Neural progenitor cell (in vitro differentiated cells): ENCODE results near the gene GPATCH4. TPM values are rescaled to one million over a fixed set of nuclear protein-coding genes. Genes with fewer than 3 reads are reported as not detected.

Experiments used
- DNase-seq: peaks from one replicate; pipeline ENCODE4 v3.0.0-alpha.2; 2016; ENCODE audit warnings: low spot score
- H2AFZ ChIP-seq: fragments of 200-600 bp; sonication (generic); replicated peaks from 2 replicates; pipeline ENCODE4 v1.6.1; 2016; ENCODE audit warnings: antibody characterized with exemption
- H3F3A ChIP-seq: fragments of 200-600 bp; sonication (generic); 2 replicates; pipeline ENCODE4 v1.6.1; 2016; ENCODE audit warnings: antibody characterized with exemption, low read depth
- H3K27ac ChIP-seq: fragments of 200-600 bp; sonication (generic); 2 replicates; pipeline ENCODE4 v1.5.1; 2016; ENCODE audit warnings: mild to moderate bottlenecking
- H3K27me3 ChIP-seq: fragments of 200-600 bp; sonication (generic); 2 replicates; pipeline ENCODE4 v1.6.1; 2016; ENCODE audit warnings: mild to moderate bottlenecking, moderate library complexity
- H3K36me3 ChIP-seq: fragments of 200-600 bp; sonication (generic); 2 replicates; pipeline ENCODE4 v1.5.1; 2016
- H3K4me1 ChIP-seq: fragments of 200-600 bp; sonication (generic); 2 replicates; pipeline ENCODE4 v1.6.1; 2016; ENCODE audit warnings: mixed run types
- H3K4me2 ChIP-seq: fragments of 200-600 bp; sonication (generic); 2 replicates; pipeline ENCODE4 v1.6.1; 2016
- H3K4me3 ChIP-seq: fragments of 200-600 bp; sonication (generic); 2 replicates; pipeline ENCODE4 v1.5.1; 2016
- H3K79me2 ChIP-seq: fragments of 200-600 bp; sonication (generic); 2 replicates; pipeline ENCODE4 v1.6.1; 2016; ENCODE audit warnings: low read depth
- H3K9ac ChIP-seq: fragments of 200-600 bp; sonication (generic); 2 replicates; pipeline ENCODE4 v1.6.1; 2016
- H3K9me3 ChIP-seq: fragments of 200-600 bp; sonication (generic); 2 replicates; pipeline ENCODE4 v1.5.1; 2016; ENCODE audit warnings: low read depth
- H4K20me1 ChIP-seq: fragments of 200-600 bp; sonication (generic); 2 replicates; pipeline ENCODE4 v1.6.1; 2016; ENCODE audit warnings: low read depth
- H3K27ac Mint-ChIP-seq: 3 replicates; pipeline ENCODE4 v1.8.0; 2021; ENCODE audit warnings: mixed read lengths
- H3K27me3 Mint-ChIP-seq: 2 replicates; pipeline ENCODE4 v1.8.0; 2022; ENCODE audit warnings: low read depth, mild to moderate bottlenecking, inconsistent platforms, moderate library complexity, mixed read lengths; ENCODE audit not compliant: insufficient read depth
- H3K36me3 Mint-ChIP-seq: 3 replicates; pipeline ENCODE4 v1.8.0; 2021; ENCODE audit warnings: mixed read lengths
- H3K4me1 Mint-ChIP-seq: 3 replicates; pipeline ENCODE4 v1.8.0; 2021; ENCODE audit warnings: mixed read lengths
- H3K4me3 Mint-ChIP-seq: 3 replicates; pipeline ENCODE4 v1.8.0; 2021; ENCODE audit warnings: mild to moderate bottlenecking, moderate library complexity, mixed read lengths
- H3K9me3 Mint-ChIP-seq: 3 replicates; pipeline ENCODE4 v1.8.0; 2020; ENCODE audit warnings: mixed read lengths
- EZH2 ChIP-seq: fragments of 200-600 bp; sonication (generic); IDR thresholded peaks from 2 replicates; pipeline ENCODE4 v1.6.1; 2017; ENCODE audit warnings: antibody characterized with exemption, mild to moderate bottlenecking, moderate library complexity
- EZH2phosphoT487 ChIP-seq: fragments of 200-600 bp; sonication (generic); IDR thresholded peaks from 2 replicates; pipeline ENCODE4 v1.6.1; 2017; ENCODE audit warnings: antibody characterized with exemption
- total RNA-seq: library from RNA; depleted of rRNA; stranded (reverse); fragments of >200 nt; gene quantifications from 2 replicates; pipeline ENCODE4 v1.2.3, GENCODE V29; 2015; ENCODE audit warnings: low replicate concordance
- TF ChIP-seq, protein P1 (sequence below): fragments of 200-600 bp; sonication (generic); IDR thresholded peaks from 2 replicates; pipeline ENCODE4 v1.5.1; 2017; ENCODE audit warnings: antibody characterized with exemption, mild to moderate bottlenecking

Gene GPATCH4
- total RNA-seq, 1 donor from 2014 or later = 17.2 TPM

DNA sequence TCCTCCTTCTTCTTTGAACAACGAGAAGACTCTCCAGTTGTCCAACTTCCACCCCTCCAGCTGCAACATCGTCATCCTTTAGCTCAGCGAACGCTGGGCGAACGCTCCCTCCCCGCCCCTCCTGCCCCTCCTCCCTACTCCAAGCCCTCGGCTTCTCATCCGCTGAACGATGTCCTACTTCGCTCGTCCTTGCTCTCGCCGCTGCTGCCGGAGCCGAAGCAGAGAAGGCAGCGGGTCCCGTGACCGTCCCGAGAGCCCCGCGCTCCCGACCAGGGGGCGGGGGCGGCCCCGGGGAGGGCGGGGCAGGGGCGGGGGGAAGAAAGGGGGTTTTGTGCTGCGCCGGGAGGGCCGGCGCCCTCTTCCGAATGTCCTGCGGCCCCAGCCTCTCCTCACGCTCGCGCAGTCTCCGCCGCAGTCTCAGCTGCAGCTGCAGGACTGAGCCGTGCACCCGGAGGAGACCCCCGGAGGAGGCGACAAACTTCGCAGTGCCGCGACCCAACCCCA, 40.5 kb upstream of the GPATCH4 start, which contains the start of gene BCAN:
Gene BCAN (plus strand): TSS at position 357 of the 504 bp plus-strand sequence. CDS start 3,938 bp downstream, outside the sequence.
- no peaks in the 10 kb centered on the region for H3K9me3 ChIP-seq
- H3K4me1 ChIP-seq = peaks cover 15% of the 10 kb centered on the region
- no peak for TF ChIP-seq EZH2phosphoT487
- TF ChIP-seq, protein P1, sequence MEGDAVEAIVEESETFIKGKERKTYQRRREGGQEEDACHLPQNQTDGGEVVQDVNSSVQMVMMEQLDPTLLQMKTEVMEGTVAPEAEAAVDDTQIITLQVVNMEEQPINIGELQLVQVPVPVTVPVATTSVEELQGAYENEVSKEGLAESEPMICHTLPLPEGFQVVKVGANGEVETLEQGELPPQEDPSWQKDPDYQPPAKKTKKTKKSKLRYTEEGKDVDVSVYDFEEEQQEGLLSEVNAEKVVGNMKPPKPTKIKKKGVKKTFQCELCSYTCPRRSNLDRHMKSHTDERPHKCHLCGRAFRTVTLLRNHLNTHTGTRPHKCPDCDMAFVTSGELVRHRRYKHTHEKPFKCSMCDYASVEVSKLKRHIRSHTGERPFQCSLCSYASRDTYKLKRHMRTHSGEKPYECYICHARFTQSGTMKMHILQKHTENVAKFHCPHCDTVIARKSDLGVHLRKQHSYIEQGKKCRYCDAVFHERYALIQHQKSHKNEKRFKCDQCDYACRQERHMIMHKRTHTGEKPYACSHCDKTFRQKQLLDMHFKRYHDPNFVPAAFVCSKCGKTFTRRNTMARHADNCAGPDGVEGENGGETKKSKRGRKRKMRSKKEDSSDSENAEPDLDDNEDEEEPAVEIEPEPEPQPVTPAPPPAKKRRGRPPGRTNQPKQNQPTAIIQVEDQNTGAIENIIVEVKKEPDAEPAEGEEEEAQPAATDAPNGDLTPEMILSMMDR = peak; percentile 14
- no peaks in the 10 kb centered on the region for H3K9me3 Mint-ChIP-seq
- H3F3A ChIP-seq = peaks cover 35% of the 10 kb centered on the region
- DNase-seq = peak; percentile 91
- peak within 1 kb of the TSS; percentile 4 for H2AFZ ChIP-seq
- peak within 1 kb of the TSS; percentile 97 for H3K4me2 ChIP-seq
- H3K4me1 Mint-ChIP-seq = peaks cover 34% of the 10 kb centered on the region
- H3K27me3 Mint-ChIP-seq = peaks cover 38% of the 10 kb centered on the region
- H3K4me3 Mint-ChIP-seq = peak within 1 kb of the TSS; percentile 83
- peaks cover 48% of the 10 kb centered on the region for H4K20me1 ChIP-seq
- H3K27me3 ChIP-seq = peaks cover 100% of the 10 kb centered on the region
- H3K9ac ChIP-seq = no peak within 1 kb of the TSS
- no peaks in the 10 kb centered on the region for H3K36me3 Mint-ChIP-seq
- peak within 1 kb of the TSS; percentile 51 for H3K4me3 ChIP-seq
- no peak within 1 kb of the TSS for H3K27ac ChIP-seq
- H3K36me3 ChIP-seq = no peaks in the 10 kb centered on the region
- H3K79me2 ChIP-seq = no peaks in the 10 kb centered on the region
- no peak within 1 kb of the TSS for H3K27ac Mint-ChIP-seq

- peaks cover 40% of the 10 kb centered on the region for H3K27me3 Mint-ChIP-seq
- no peak overlapping the region for H3K9ac ChIP-seq
- peaks cover 100% of the 10 kb centered on the region for H3K27me3 ChIP-seq
- H3K4me2 ChIP-seq = peak overlapping the region; percentile 97
- no peak overlapping the region for H3K27ac Mint-ChIP-seq
- H3K4me1 Mint-ChIP-seq = peaks cover 34% of the 10 kb centered on the region
- peaks cover 35% of the 10 kb centered on the region for H3F3A ChIP-seq
- H3K79me2 ChIP-seq = no peaks in the 10 kb centered on the region
- peak overlapping the region; percentile 83 for H3K4me3 Mint-ChIP-seq
- peak overlapping the region; percentile 4 for H2AFZ ChIP-seq
- no peaks in the 10 kb centered on the region for H3K36me3 Mint-ChIP-seq
- DNase-seq = no peak
- H3K4me1 ChIP-seq = peaks cover 15% of the 10 kb centered on the region
- TF ChIP-seq, protein P1 = no peak
- no peak for TF ChIP-seq EZH2
- TF ChIP-seq EZH2phosphoT487 = no peak
- peaks cover 47% of the 10 kb centered on the region for H4K20me1 ChIP-seq
- H3K36me3 ChIP-seq = no peaks in the 10 kb centered on the region
- H3K9me3 Mint-ChIP-seq = no peaks in the 10 kb centered on the region
- no peak overlapping the region for H3K27ac ChIP-seq
- H3K9me3 ChIP-seq = no peaks in the 10 kb centered on the region
- H3K4me3 ChIP-seq = peak overlapping the region; percentile 51
These were observed 39.8 kb upstream of the GPATCH4 start for GRCh38 chr1:156640842-156641706.

DNA sequence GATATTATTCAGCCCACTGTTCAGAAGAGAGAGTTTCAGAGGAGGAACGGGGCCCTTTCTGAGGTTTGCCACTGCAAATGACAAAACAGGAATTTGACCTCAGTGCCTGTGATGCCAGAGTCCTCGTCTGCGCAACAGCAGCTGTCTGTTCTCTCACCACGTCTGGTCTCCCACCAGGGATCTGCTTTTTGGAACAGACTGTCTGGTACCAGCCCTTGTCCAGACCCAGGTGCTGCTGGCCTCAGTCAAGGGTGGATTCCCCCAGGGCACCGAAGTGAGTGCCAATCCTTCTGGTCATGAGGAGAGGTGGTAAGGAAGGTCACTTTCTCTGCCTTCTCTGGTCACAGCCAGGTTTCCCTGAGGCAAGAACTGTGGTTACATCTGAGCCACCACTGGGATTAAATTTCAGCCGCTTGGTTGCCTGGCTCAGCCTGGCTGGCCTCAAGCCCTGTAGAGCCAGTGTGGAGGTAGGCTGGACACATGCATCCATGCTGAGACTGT, 38.4 kb upstream of the GPATCH4 start:
- Histone ChIP-seq H3K4me3 (no peak overlapping the region), H3K27ac (no peak overlapping the region), H3K9ac (no peak overlapping the region), H3K79me2 (no peaks in the 10 kb centered on the region), H3K4me2 (no peak overlapping the region), H2AFZ (no peak overlapping the region), H3K36me3 (no peaks in the 10 kb centered on the region), H3F3A (peaks cover 35% of the 10 kb centered on the region), H3K4me1 (peaks cover 15% of the 10 kb centered on the region), H3K9me3 (no peaks in the 10 kb centered on the region), H3K27me3 (peaks cover 100% of the 10 kb centered on the region), H4K20me1 (peaks cover 45% of the 10 kb centered on the region)
- H3K27me3 Mint-ChIP-seq = peaks cover 42% of the 10 kb centered on the region
- H3K36me3 Mint-ChIP-seq = no peaks in the 10 kb centered on the region
- H3K27ac Mint-ChIP-seq = no peak overlapping the region
- DNase-seq = no peak
- no peaks in the 10 kb centered on the region for H3K9me3 Mint-ChIP-seq
- no peak overlapping the region for H3K4me3 Mint-ChIP-seq
- TF ChIP-seq, protein P1 = no peak
- TF ChIP-seq EZH2phosphoT487 (no peak), EZH2 (no peak)
- H3K4me1 Mint-ChIP-seq = peaks cover 34% of the 10 kb centered on the region
